ENCODE data around the gene WFDC6.
"Not testable (repeated sequence)": the region's sequence is repeated elsewhere in the genome, so short reads cannot be mapped to it uniquely, and the experiment has no call there.

WFDC6 gene

DNA sequence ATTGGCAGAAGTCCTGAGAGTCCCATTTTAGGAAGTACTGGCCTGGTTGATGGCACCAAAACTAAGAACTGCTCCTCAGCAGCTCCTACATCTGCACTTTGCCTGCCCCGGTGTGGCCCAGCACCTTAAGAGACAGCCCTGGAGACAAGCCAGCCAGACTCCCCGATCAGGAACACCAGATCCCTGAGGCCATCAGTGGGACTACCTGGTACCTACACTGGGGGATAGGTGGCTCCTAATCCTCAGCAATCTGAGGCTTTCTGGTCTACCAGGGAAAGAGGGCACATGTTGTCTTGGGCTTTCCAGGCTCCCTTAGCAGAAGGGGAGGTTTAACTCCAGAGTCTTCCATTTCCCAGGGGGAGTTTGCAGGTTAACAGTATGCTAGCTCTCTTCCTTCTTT, at the start of gene WFDC6:
TSS of gene WFDC6 (minus strand) at position 101 of the 400 bp plus-strand sequence. CDS start at position 26, 75 bp downstream.
- no peak for DNase-seq (ENCODE audit: low read depth)
- TF ChIP-seq, protein P1, sequence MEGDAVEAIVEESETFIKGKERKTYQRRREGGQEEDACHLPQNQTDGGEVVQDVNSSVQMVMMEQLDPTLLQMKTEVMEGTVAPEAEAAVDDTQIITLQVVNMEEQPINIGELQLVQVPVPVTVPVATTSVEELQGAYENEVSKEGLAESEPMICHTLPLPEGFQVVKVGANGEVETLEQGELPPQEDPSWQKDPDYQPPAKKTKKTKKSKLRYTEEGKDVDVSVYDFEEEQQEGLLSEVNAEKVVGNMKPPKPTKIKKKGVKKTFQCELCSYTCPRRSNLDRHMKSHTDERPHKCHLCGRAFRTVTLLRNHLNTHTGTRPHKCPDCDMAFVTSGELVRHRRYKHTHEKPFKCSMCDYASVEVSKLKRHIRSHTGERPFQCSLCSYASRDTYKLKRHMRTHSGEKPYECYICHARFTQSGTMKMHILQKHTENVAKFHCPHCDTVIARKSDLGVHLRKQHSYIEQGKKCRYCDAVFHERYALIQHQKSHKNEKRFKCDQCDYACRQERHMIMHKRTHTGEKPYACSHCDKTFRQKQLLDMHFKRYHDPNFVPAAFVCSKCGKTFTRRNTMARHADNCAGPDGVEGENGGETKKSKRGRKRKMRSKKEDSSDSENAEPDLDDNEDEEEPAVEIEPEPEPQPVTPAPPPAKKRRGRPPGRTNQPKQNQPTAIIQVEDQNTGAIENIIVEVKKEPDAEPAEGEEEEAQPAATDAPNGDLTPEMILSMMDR (conservative IDR thresholded peaks at IDR 0.05; ENCODE audit: low read length) = no peak
- no peak within 1 kb of the TSS for H3K4me3 ChIP-seq (ENCODE audit: low read length)

DNA sequence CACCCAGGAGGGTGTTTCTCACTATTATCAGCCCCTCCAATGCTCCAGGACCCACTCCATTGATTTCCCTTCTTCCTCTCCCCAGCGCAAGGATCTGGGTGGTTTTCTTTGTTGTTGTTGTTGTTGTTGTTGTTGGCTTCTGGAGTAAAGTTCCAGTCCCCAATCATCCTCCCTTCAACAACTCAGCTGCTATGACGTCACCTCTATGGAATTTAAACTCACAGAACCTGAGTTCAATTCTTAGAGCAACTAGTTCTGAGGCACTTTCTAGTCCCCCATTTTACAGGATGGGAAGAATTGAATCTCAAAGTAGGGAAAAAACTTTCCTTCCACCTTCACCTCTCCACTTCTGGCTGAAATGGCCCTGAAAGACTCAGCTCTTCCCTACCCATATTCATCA, 49.5 kb upstream of the WFDC6 start:
- TF ChIP-seq, protein P1 (conservative IDR thresholded peaks at IDR 0.05; ENCODE audit: low read length) = no peak
- no peak overlapping the region for H3K4me3 ChIP-seq (ENCODE audit: low read length)
- no peak for DNase-seq (ENCODE audit: low read depth)

DNA sequence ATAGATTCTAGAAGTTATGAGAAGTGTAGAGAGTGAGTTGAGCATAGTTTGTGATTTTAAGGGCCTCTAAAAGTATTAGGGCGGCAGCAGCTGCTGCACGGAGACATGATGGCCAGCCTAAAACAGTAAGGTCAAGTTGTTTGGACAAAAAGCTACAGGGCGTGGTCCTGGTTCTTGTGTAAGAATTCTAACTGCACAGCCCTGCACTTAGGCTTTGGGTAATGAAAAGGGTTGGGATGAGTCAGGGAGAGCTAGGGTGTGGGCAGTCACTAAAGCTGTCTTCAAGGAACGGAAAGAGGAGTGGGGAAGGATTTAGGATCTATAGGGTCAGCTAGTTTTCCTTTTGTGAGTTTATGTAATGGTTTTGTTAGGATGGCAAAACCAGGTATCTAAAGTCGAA, 46.7 kb upstream of the WFDC6 start:
- H3K4me3 ChIP-seq (ENCODE audit: low read length); DNase-seq (ENCODE audit: low read depth): not testable (repeated sequence)

DNA sequence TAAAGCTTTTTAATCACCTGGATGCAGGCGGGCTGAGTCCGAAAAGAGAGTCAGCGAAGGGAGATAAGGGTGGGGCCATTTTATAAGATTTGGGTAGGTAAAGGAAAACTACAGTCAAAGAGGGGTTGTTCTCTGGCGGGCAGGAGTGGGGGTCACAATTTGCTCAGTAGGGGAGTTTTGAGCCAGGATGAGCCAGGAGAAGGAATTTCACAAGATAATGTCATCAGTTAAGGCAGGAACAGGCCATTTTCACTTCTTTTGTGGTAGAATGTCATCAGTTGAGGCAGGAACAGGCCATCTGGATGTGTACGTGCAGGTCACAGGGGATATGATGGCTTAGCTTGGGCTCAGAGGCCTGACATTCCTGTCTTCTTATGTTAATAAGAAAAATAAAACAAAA, 45.0 kb upstream of the WFDC6 start:
- not testable (repeated sequence) for DNase-seq (ENCODE audit: low read depth); H3K4me3 ChIP-seq (ENCODE audit: low read length)

DNA sequence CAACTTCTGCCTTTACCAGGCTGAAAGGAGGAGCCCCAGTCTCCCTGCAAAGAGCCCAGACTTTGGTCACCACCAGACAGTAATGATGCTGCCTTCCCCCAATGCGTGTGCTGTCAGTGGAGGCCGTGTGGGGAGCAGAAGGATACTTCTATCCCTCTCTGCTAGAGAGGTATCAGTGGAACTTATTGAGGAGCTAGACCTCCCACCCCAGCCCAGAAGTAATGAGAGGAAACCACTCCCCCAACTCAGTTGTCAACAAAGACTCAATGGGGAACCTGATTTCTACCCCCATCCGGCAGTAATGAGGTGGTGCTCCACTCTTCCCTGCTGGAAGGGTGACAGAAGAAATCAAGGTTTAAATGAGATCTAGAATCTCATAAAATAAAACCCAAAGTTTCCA, 44.2 kb upstream of the WFDC6 start:
- no peak for DNase-seq (ENCODE audit: low read depth)
- H3K4me3 ChIP-seq (ENCODE audit: low read length) = no peak overlapping the region
- TF ChIP-seq, protein P1 (conservative IDR thresholded peaks at IDR 0.05; ENCODE audit: low read length) = no peak

DNA sequence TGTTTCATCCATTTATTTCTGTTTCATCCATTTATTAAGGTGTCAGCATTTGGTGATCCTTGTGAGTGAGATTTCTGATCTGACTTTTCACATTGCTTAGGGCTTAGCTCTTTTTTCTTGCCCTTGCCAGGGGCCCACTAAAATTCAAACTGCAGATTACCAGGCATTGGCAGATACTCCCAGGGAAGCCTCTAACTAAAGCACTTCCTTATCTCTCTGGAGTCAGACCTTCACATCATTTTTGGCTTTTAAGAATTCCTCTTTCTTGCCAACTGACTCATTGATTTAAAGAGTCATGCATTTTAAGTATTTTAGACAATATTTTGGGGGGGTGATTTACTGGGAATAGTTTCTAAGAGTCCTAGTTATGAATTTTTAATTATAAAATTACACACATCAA, 42.4 kb upstream of the WFDC6 start:
- no peak overlapping the region for H3K4me3 ChIP-seq (ENCODE audit: low read length)
- DNase-seq (ENCODE audit: low read depth) = no peak
- TF ChIP-seq, protein P1 (conservative IDR thresholded peaks at IDR 0.05; ENCODE audit: low read length) = no peak

DNA sequence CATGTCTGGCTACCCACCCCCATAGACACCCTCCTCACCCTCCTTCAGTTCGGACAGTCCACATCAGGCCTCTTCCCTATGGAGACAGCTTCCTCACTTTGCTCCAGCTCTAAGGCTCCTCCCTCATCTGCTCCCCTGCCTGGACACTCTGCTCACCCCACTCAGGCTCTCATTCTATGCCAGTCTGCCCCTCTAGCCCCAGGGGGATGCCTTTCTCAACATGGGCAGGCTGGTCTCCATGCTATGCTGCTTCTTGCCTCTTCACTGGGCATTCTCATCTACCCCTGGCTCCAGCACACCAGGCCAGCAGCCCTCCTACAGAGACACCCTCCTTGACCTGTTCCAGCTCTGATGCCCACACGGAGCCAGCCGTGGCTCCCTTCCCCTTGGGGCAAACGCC, 39.9 kb upstream of the WFDC6 start, which contains the start of gene WFDC8:
TSS of gene WFDC8 (minus strand) at position 101 of the 400 bp plus-strand sequence. CDS start at position 64, 37 bp downstream.
- DNase-seq (ENCODE audit: low read depth) = no peak
- TF ChIP-seq, protein P1 (conservative IDR thresholded peaks at IDR 0.05; ENCODE audit: low read length) = no peak
- no peak within 1 kb of the TSS for H3K4me3 ChIP-seq (ENCODE audit: low read length)

DNA sequence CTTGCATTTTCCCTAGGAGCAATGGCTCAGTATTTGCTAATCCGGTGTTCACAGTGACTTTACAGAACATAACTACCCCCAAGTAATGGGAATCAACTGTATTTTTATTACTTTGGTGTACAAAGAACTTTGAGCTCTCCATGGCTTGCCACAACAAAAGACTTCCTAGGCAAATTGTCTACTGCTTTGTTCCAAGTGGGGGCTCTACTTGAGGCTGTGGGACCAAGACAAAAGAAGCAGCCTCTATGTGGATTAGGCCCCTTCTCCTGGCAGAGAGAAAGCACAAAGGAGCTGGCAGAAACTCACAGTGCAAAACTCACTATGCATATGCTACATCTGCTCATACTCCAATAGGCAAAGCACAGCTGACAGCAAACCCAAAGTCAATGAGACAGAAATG, 38.9 kb upstream of the WFDC6 start:
- TF ChIP-seq, protein P1 (conservative IDR thresholded peaks at IDR 0.05; ENCODE audit: low read length) = no peak
- H3K4me3 ChIP-seq (ENCODE audit: low read length) = no peak overlapping the region
- no peak for DNase-seq (ENCODE audit: low read depth)
